Esophagus muscularis mucosa (tissue), 2 donors: ENCODE data around the gene NT5DC2.

Experiments used
- EP300 ChIP-seq: sonication (generic); formaldehyde crosslinking; IDR thresholded peaks from one replicate; pipeline ENCODE4 v1.6.1; 2017; ENCODE audit warnings: antibody characterized with exemption
- POLR2A ChIP-seq: fragments of 450-650 bp; IDR thresholded peaks from one replicate; pipeline ENCODE4 v1.6.1; 2017; ENCODE audit warnings: antibody characterized with exemption, moderate library complexity, mild to moderate bottlenecking, low read depth

- no peak for TF ChIP-seq EP300
- no peak for TF ChIP-seq POLR2A
Observed at GRCh38 chr3:52546111-52546901, 12.6 kb upstream of the NT5DC2 start.
